ENCODE measurements around the gene CGNL1. TPM values are rescaled to one million over a fixed set of nuclear protein-coding genes. Genes with fewer than 3 reads are reported as not detected.

Gene CGNL1
- polyA plus RNA-seq, 3 donors from 2014 or later: not detected

DNA sequence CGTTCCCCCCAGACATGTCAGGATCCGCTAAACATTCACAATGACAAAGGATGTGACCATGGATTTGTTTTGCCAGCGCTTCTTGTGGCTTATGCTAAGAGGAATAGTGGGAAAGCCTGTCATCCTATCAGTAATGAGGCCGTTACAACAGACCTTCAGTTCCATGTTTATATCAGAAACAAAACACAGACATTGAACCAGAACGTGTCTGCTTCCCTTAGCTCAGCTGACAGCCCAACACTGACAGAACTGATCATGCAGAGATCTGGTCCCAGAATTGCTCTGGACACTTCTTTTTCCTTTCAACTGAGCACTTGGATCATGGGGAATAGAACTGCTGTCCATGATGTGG is 157.1 kb downstream of the CGNL1 start:
- Mint-ChIP-seq H3K4me3 (no peak overlapping the region), H3K4me1 (no peaks in the 10 kb centered on the region), H3K36me3 (no peaks in the 10 kb centered on the region), H3K27ac (no peak overlapping the region), H3K27me3 (ENCODE audit: low read depth in 3 of 3) (peaks cover 2 to 12% (median 5%) of the 10 kb centered on the region in 3 donors), H3K9me3 (no peaks in the 10 kb centered on the region)
- DNase-seq: no peak

GRCh38 chr15:57534281-57534680 is 158.0 kb downstream of the CGNL1 start:
- H3K4me1 Mint-ChIP-seq: no peaks in the 10 kb centered on the region
- no peak overlapping the region for H3K4me3 Mint-ChIP-seq
- DNase-seq: no peak
- no peaks in the 10 kb centered on the region for H3K9me3 Mint-ChIP-seq
- H3K27ac Mint-ChIP-seq: no peak overlapping the region
- H3K27me3 Mint-ChIP-seq (ENCODE audit: low read depth in 3 of 3): peaks cover 0 to 14% (median 5%) of the 10 kb centered on the region in 3 donors
- no peaks in the 10 kb centered on the region for H3K36me3 Mint-ChIP-seq

DNA sequence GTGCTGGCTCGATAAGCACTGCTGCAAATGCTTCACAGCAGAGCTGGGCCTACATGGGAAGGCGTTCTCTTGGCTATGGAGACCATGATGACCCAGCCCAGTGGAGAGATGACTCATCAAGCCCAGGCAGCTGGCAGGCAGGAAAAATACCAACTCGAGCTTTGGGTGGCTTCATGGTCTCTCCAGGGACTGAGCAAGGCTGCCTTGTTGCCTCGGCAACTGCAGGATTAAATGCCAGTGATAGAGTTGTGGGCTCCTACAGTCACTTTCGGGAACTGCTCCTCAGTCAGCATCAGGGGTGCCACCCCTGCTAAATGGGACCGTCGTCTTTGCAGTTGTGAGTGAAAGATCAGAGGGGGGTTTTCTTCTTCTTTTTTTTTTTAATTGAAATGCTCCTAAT is 160.8 kb downstream of the CGNL1 start:
- no peak for DNase-seq
- Mint-ChIP-seq H3K4me1 (no peaks in the 10 kb centered on the region), H3K27ac (no peak overlapping the region), H3K4me3 (no peak overlapping the region), H3K36me3 (no peaks in the 10 kb centered on the region), H3K9me3 (no peaks in the 10 kb centered on the region), H3K27me3 (ENCODE audit: low read depth in 3 of 3) (peaks cover 2 to 18% (median 3%) of the 10 kb centered on the region in 3 donors)

DNA sequence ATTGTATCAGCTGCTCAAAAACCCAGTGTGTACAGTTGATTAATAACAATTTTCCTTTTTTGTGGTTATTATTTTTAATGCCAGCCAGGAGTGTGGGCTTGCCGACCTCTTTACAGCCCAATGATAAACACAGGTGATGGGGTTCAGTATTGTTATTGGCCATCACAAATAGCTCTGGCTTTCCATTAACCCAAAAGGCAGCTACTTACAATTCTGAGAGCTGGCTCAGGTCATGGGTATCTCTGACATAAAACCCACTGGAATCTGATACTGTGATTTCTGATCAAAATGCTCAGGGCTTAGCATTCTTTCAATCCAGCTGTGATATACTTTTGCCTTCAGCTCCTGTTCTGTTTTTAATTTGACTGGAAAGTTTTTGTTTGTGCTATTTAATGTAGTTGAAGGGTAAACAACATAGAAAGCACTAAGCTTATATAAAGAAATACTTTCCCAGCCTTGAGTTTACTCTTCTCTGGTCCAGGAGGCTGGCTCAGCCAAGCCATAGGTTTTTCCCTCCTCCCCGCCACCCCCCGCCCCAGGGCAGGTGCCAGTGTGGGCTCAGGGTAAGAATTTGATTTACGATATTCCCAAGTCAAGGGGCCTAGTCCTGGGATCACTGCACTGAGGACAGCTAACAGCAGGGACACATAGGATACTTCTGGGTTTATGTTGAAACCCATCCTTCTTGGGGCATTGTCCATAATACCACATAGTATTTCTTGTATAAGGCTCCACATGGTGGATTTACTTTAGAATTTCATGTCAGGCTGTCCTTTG is 161.4 kb downstream of the CGNL1 start:
- H3K36me3 Mint-ChIP-seq: no peaks in the 10 kb centered on the region
- H3K9me3 Mint-ChIP-seq: no peaks in the 10 kb centered on the region
- no peaks in the 10 kb centered on the region for H3K4me1 Mint-ChIP-seq
- no peak overlapping the region for H3K27ac Mint-ChIP-seq
- no peak overlapping the region for H3K4me3 Mint-ChIP-seq
- DNase-seq: no peak
- peaks cover 2 to 16% (median 5%) of the 10 kb centered on the region in 3 donors for H3K27me3 Mint-ChIP-seq (ENCODE audit: low read depth in 3 of 3)

DNA sequence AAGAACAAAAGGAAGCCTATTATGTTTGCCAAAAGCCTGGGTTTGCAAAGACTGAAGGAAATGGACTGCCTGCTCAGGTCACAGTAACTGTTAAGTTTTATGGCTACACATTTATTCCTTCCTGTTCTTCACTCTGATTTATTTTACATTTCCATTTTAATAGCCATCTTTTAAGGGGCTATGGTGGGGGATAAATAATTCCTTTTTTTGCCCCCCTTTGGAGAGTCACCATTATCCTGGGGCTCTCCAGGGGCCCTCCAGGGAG is 161.9 kb downstream of the CGNL1 start:
- Mint-ChIP-seq H3K27ac (no peak overlapping the region), H3K27me3 (ENCODE audit: low read depth in 3 of 3) (peaks cover 2 to 16% (median 5%) of the 10 kb centered on the region in 3 donors), H3K9me3 (no peaks in the 10 kb centered on the region), H3K36me3 (no peaks in the 10 kb centered on the region), H3K4me3 (no peak overlapping the region), H3K4me1 (no peaks in the 10 kb centered on the region)
- DNase-seq: no peak

GRCh38 chr15:57538821-57539220 is 162.5 kb downstream of the CGNL1 start:
- H3K36me3 Mint-ChIP-seq: no peaks in the 10 kb centered on the region
- no peak for DNase-seq
- no peak overlapping the region for H3K4me3 Mint-ChIP-seq
- H3K27ac Mint-ChIP-seq: no peak overlapping the region
- H3K27me3 Mint-ChIP-seq (ENCODE audit: low read depth in 3 of 3): peaks cover 2 to 15% (median 7%) of the 10 kb centered on the region in 3 donors
- H3K9me3 Mint-ChIP-seq: no peaks in the 10 kb centered on the region
- no peaks in the 10 kb centered on the region for H3K4me1 Mint-ChIP-seq

GRCh38 chr15:57540211-57540610 is 163.9 kb downstream of the CGNL1 start:
- Mint-ChIP-seq H3K4me3 (no peak overlapping the region), H3K27ac (no peak overlapping the region), H3K4me1 (no peaks in the 10 kb centered on the region), H3K36me3 (no peaks in the 10 kb centered on the region), H3K9me3 (no peaks in the 10 kb centered on the region), H3K27me3 (ENCODE audit: low read depth in 3 of 3) (peaks cover 2 to 11% (median 6%) of the 10 kb centered on the region in 3 donors)
- DNase-seq: no peak

- DNase-seq: no peak
- Mint-ChIP-seq H3K27ac (no peak overlapping the region), H3K4me3 (no peak overlapping the region)
These were observed 164.4 kb downstream of the CGNL1 start for GRCh38 chr15:57540736-57541135.

GRCh38 chr15:57541271-57541670 is 165.0 kb downstream of the CGNL1 start:
- DNase-seq: no peak

More at GRCh38 chr15:57540736-57541135, 164.4 kb downstream of the CGNL1 start:
- H3K4me1 Mint-ChIP-seq: no peaks in the 10 kb centered on the region
- H3K27me3 Mint-ChIP-seq (ENCODE audit: low read depth in 3 of 3): peaks cover 2 to 9% (median 5%) of the 10 kb centered on the region in 3 donors
- no peaks in the 10 kb centered on the region for H3K36me3 Mint-ChIP-seq
- H3K9me3 Mint-ChIP-seq: no peaks in the 10 kb centered on the region

GRCh38 chr15:57541805-57542504 is 165.7 kb downstream of the CGNL1 start:
- no peaks in the 10 kb centered on the region for H3K36me3 Mint-ChIP-seq
- no peak overlapping the region for H3K27ac Mint-ChIP-seq
- no peak overlapping the region for H3K4me3 Mint-ChIP-seq
- H3K4me1 Mint-ChIP-seq: no peaks in the 10 kb centered on the region
- H3K9me3 Mint-ChIP-seq: no peaks in the 10 kb centered on the region
- DNase-seq: no peak
- H3K27me3 Mint-ChIP-seq (ENCODE audit: low read depth in 3 of 3): peaks cover 2 to 9% (median 5%) of the 10 kb centered on the region in 3 donors

More at GRCh38 chr15:57541271-57541670, 165.0 kb downstream of the CGNL1 start:
- Mint-ChIP-seq H3K4me1 (no peaks in the 10 kb centered on the region), H3K4me3 (no peak overlapping the region), H3K27me3 (ENCODE audit: low read depth in 3 of 3) (peaks cover 2 to 9% (median 5%) of the 10 kb centered on the region in 3 donors), H3K9me3 (no peaks in the 10 kb centered on the region), H3K27ac (no peak overlapping the region), H3K36me3 (no peaks in the 10 kb centered on the region)

DNA sequence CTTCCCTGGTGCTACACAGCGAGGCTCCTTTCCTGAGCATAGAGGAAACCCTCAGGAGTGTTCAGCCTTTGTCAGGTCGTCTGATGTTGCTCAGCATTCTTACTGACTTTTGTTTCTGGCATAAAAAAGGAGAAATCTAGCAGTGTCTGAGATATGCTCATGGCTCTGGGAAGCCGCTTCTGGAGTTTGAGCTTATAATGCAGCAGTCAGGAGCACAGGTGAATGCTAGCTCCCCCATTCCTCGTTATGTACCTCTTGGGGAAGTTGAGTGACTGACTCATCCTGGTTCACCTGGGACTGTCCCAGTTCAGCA is 166.2 kb downstream of the CGNL1 start:
- Mint-ChIP-seq H3K27me3 (ENCODE audit: low read depth in 3 of 3) (peaks cover 2 to 9% (median 5%) of the 10 kb centered on the region in 3 donors), H3K9me3 (no peaks in the 10 kb centered on the region), H3K27ac (no peak overlapping the region), H3K36me3 (no peaks in the 10 kb centered on the region), H3K4me3 (no peak overlapping the region), H3K4me1 (no peaks in the 10 kb centered on the region)
- DNase-seq: no peak

- no peak overlapping the region for H3K27ac Mint-ChIP-seq
- no peaks in the 10 kb centered on the region for H3K9me3 Mint-ChIP-seq
- no peak overlapping the region for H3K4me3 Mint-ChIP-seq
- H3K36me3 Mint-ChIP-seq: no peaks in the 10 kb centered on the region
- DNase-seq: no peak
- H3K4me1 Mint-ChIP-seq: no peaks in the 10 kb centered on the region
- H3K27me3 Mint-ChIP-seq (ENCODE audit: low read depth in 3 of 3): peaks cover 0 to 9% (median 5%) of the 10 kb centered on the region in 3 donors
These were observed 168.7 kb downstream of the CGNL1 start for GRCh38 chr15:57544848-57545480.

- Mint-ChIP-seq H3K4me1 (no peaks in the 10 kb centered on the region), H3K4me3 (no peak overlapping the region), H3K9me3 (no peaks in the 10 kb centered on the region), H3K36me3 (no peaks in the 10 kb centered on the region), H3K27me3 (ENCODE audit: low read depth in 3 of 3) (peaks cover 0 to 6% (median 5%) of the 10 kb centered on the region in 3 donors), H3K27ac (no peak overlapping the region)
- DNase-seq: no peak
These were observed 169.7 kb downstream of the CGNL1 start for GRCh38 chr15:57545995-57546394.

- Mint-ChIP-seq H3K4me1 (no peaks in the 10 kb centered on the region), H3K27ac (no peak overlapping the region), H3K9me3 (no peaks in the 10 kb centered on the region), H3K4me3 (no peak overlapping the region), H3K27me3 (ENCODE audit: low read depth in 3 of 3) (peaks cover 0 to 6% (median 5%) of the 10 kb centered on the region in 3 donors), H3K36me3 (no peaks in the 10 kb centered on the region)
- DNase-seq: no peak
These were observed 171.0 kb downstream of the CGNL1 start for GRCh38 chr15:57547243-57547755.

All from immature natural killer cell (primary cell).